A673 (cell line): ENCODE measurements around the gene CCM2L. TPM values are rescaled to one million over a fixed set of nuclear protein-coding genes. Genes with fewer than 3 reads are reported as not detected.

ENCODE experiments used
- BruUV-seq: library from RNA; stranded (reverse); fragments of 400-500 nt; replicated peaks from 2 replicates; lab custom pipeline; 2021; lab: Mats Ljungman, UMichigan
- CTCF ChIA-PET: fragments of 300-600 bp; sonication (Branson Sonifier 250); formaldehyde crosslinking; loops from one replicate; lab custom pipeline; 2022; ENCODE audit warnings: antibody characterized with exemption; lab: Charles Lee
- POLR2A ChIA-PET: fragments of 300-600 bp; sonication (Branson Sonifier 250); formaldehyde crosslinking; loops from one replicate; lab custom pipeline; 2022; ENCODE audit warnings: antibody characterized with exemption; ENCODE audit not compliant: low non-redundant PET; lab: Charles Lee
- DNase-seq: peaks from one replicate; pipeline ENCODE4 v3.0.0-alpha.2; 2015; ENCODE audit warnings: low spot score
- H3K27ac ChIP-seq: fragments of 200-600 bp; sonication (generic); 2 replicates; pipeline ENCODE4 v1.5.1; 2016; ENCODE audit warnings: mixed run types, low read depth, mild to moderate bottlenecking, mixed read lengths, antibody characterized with exemption, low read length; ENCODE audit not compliant: poor library complexity, severe bottlenecking
- H3K27me3 ChIP-seq: fragments of 200-600 bp; sonication (generic); replicated peaks from 2 replicates; pipeline ENCODE4 v1.6.1; 2017; ENCODE audit warnings: mixed run types, low read depth, mild to moderate bottlenecking, mixed read lengths, antibody characterized with exemption, low read length; ENCODE audit not compliant: insufficient read depth, poor library complexity
- H3K36me3 ChIP-seq: fragments of 200-600 bp; sonication (generic); 2 replicates; pipeline ENCODE4 v1.6.1; 2016; ENCODE audit warnings: mixed run types, mild to moderate bottlenecking, mixed read lengths, antibody characterized with exemption, low read length; ENCODE audit not compliant: insufficient read depth, poor library complexity, severe bottlenecking
- H3K4me1 ChIP-seq: fragments of 200-600 bp; sonication (generic); 2 replicates; pipeline ENCODE4 v1.6.1; 2017; ENCODE audit warnings: mixed run types, mild to moderate bottlenecking, mixed read lengths, antibody characterized with exemption, low read length; ENCODE audit not compliant: insufficient read depth, poor library complexity, severe bottlenecking
- H3K4me3 ChIP-seq: fragments of 200-600 bp; sonication (generic); 2 replicates; pipeline ENCODE4 v1.5.1; 2016; ENCODE audit warnings: low read depth, mixed run types, mild to moderate bottlenecking, mixed read lengths, low read length; ENCODE audit not compliant: poor library complexity, severe bottlenecking
- H3K9me3 ChIP-seq: fragments of 200-600 bp; sonication (generic); 2 replicates; pipeline ENCODE4 v1.6.1; 2016; ENCODE audit warnings: mixed run types, low read depth, mild to moderate bottlenecking, mixed read lengths, antibody characterized with exemption, low read length; ENCODE audit not compliant: poor library complexity, severe bottlenecking
- CTCF ChIP-seq: fragments of 300-800, 200-600 bp; sonication (generic); conservative IDR thresholded peaks from 2 replicates; pipeline ENCODE4 v1.5.1; 2017; ENCODE audit warnings: low read depth, mild to moderate bottlenecking, antibody characterized with exemption, low read length, moderate library complexity, mixed read lengths
- EZH2 ChIP-seq: fragments of 200-600 bp; sonication (generic); IDR thresholded peaks from 2 replicates; pipeline ENCODE4 v1.6.1; 2017; ENCODE audit warnings: borderline replicate concordance, low read depth, mild to moderate bottlenecking, mixed read lengths, antibody characterized with exemption, low read length; ENCODE audit not compliant: poor library complexity, severe bottlenecking
- intact Hi-C: fragments of 100-400 bp; cut with micrococcal nuclease; formaldehyde crosslinking; loops from one replicate; pipeline ENCODE4 v1.10.0; 2022; ENCODE audit not compliant: unreplicated experiment
- total RNA-seq: library from RNA; stranded (reverse); gene quantifications from 2 replicates; pipeline ENCODE4 v1.2.3, GENCODE V29; 2021

CCM2L gene
- total RNA-seq, 1 experiment from 2014 or later = not detected

- peaks cover 5% of the 10 kb centered on the region for H3K4me1 ChIP-seq
- no peak overlapping the region for H3K27ac ChIP-seq
- DNase-seq = no peak
- H3K9me3 ChIP-seq = no peaks in the 10 kb centered on the region
- no TSS peak for BruUV-seq
- peaks cover 3% of the 10 kb centered on the region for H3K27me3 ChIP-seq
- intact Hi-C loops = no loop called here
- H3K36me3 ChIP-seq = no peaks in the 10 kb centered on the region
- POLR2A ChIA-PET = interaction anchor here (0.6 kb wide), 1 partner anchor 75 kb away, joined by 12 read pairs; no protein-coding TSS in a partner anchor
- TF ChIP-seq EZH2 = no peak
- no peak for TF ChIP-seq CTCF
- no peak overlapping the region for H3K4me3 ChIP-seq
- CTCF ChIA-PET = no interaction called here
Measured at GRCh38 chr20:32012159-32012688, 2.0 kb downstream of the CCM2L start.

GRCh38 chr20:32013326-32013725 lies 3.1 kb downstream of the CCM2L start:
- H3K9me3 ChIP-seq = no peaks in the 10 kb centered on the region
- no TSS peak for BruUV-seq
- ChIA-PET CTCF (interaction anchor here (0.6 kb wide), 1 partner anchor 160 kb away, joined by 12 read pairs; no protein-coding TSS in a partner anchor), POLR2A (no interaction called here)
- no peak overlapping the region for H3K27ac ChIP-seq
- H3K27me3 ChIP-seq = peaks cover 9% of the 10 kb centered on the region
- no peaks in the 10 kb centered on the region for H3K4me1 ChIP-seq
- DNase-seq = no peak
- no peak overlapping the region for H3K4me3 ChIP-seq
- no peak for TF ChIP-seq EZH2
- TF ChIP-seq CTCF = no peak
- intact Hi-C loops = no loop called here
- no peaks in the 10 kb centered on the region for H3K36me3 ChIP-seq

GRCh38 chr20:32017711-32018251 lies 7.5 kb downstream of the CCM2L start:
- Histone ChIP-seq H3K36me3 (no peaks in the 10 kb centered on the region), H3K27me3 (peaks cover 41% of the 10 kb centered on the region), H3K4me3 (no peak overlapping the region), H3K9me3 (no peaks in the 10 kb centered on the region), H3K4me1 (peaks cover 5% of the 10 kb centered on the region), H3K27ac (no peak overlapping the region)
- intact Hi-C loops = loop anchor here (5.0 kb wide), 1 partner anchor 55 kb away; no protein-coding TSS in a partner anchor
- no peak for TF ChIP-seq CTCF
- TF ChIP-seq EZH2 = no peak
- CTCF ChIA-PET = no interaction called here
- POLR2A ChIA-PET = no interaction called here
- DNase-seq = no peak
- no TSS peak for BruUV-seq
